ENCODE measurements around the gene KCNJ15.

Gene KCNJ15

DNA sequence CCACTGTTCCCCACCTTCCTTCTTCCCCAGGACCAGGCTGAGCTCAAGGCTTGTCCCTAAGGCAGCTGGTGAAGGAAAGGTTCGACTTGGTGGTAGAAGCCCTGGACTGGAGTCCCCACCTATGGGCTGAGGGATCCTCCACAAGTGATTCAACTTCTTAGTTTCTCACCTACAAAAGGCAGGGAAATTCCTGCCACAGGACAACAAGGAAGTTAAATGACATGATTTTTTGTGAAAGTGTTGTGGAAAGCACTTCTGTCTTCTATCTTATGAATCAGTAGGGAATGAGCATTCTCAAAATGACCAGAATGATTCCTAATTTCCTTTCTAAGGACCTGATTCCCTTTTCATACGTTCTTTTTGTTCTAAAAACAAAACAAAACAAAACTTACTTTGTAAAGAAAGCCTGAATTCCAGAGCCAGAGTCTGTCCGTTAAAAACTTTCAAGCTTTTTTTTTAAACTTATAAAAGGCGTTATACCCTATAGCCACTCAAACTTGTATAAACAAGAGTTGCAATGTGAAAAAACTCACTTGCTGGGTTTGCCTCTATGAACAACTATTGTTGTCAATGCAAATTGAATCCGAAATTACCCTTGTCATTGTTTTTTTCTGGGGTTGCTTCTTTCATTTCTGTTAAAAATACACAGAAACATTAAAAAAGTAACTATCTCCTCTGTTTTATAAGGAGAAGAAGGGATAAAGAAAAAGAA lies 12.2 kb downstream of the KCNJ15 start:
- no peak for DNase-seq

DNA sequence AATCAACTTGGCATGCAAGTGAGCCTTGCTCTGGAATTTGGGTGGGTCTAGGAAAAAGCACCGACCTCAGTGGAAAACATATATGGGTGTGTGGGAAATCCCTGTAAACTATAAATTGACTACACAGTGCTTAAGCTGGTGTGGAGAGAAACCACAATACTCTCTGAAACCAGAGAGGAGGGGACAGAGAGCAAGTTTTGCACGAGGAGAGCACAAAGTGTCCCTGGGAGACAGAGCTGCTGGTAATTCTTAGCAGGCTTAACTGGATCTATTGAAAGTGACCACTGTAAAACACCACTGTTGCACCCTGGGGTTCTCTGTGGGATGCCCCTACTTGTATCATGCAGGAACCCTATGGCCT lies 12.8 kb downstream of the KCNJ15 start:
- no peak for DNase-seq

DNA sequence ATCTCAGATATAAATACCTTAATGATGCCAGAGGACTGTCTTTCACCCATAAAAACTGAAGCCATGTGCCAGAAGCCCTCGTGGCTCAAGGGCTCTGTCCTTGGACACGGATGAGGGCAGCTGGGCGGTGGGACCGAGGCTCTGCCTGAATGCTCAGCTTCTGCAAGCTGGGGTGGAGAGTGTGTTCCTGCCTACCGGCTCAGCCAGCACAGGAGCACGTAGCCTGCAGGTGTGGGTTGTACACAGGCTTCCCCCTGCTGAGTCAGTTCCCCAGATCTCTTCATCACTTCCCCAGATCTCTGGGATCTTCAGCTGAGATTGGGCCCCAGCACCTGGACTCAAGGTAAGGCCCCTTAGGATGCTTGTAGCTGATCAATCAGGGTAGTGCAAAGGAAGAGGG lies 15.4 kb downstream of the KCNJ15 start:
- DNase-seq: no peak

DNA sequence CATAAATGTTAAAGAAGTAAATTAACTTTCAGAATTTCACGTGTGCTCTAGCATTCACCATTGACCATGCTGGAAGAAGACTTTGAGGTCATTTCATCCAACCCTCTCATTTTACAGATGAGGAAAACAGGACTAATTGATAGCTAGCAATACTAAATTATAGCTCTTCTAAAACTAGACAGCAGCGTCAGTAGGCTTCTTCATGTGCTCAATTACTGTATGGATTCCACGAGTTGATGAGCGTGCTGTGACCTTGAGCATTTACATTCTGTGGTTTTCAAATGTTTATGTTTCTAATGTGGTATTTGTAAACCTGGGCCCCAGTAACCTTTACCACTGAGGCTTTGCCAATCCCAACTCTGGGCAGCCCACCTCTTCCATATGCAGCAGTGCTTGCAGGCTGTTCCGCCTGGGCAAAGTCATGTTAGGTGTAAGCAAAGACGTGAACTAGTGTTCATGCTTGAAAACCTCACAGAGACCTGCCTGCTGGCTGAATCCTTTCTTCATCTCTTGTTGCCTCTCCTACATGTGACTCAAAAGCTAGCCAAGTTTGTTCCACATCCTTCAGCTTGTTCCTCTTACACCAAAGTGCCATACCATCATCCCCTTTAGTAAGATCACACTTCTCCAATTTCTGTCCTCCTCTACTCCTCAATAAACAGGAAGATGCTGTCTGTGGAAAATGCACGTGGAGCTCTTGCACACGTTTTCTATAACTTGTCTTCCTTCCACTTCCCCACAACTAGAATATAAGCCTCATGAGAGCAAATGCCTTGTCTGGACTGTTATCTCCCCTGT lies 17.2 kb downstream of the KCNJ15 start:
- DNase-seq: no peak

DNA sequence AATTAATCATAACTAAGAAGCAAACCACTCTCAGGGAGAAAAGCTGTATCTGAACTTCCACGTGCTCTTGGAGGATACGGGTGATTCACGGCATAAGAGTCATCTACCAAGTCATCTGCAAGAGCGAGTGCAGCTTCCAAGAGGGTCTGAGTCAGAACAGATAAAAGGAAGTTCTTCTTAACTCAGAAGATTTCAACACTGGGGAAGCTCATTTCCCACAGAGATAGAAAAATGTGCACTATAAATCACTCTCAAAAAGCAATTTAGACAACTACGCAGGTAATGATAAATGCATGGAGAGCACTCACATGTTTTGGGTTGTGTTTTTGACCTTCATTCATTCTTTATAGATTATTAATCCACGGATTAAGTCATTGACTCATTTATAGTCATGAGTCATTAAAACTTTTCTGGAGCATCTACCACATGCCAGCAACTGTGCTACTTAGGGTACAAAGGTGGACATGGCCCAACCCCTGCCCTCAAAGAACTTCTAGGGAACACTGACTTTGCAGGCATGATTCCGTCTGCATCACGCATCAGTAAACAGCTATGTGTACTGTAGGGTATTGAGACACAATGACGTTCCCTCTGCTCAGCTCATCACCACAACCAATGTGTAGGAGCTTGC lies 20.8 kb downstream of the KCNJ15 start:
- DNase-seq: peak; percentile 10

DNA sequence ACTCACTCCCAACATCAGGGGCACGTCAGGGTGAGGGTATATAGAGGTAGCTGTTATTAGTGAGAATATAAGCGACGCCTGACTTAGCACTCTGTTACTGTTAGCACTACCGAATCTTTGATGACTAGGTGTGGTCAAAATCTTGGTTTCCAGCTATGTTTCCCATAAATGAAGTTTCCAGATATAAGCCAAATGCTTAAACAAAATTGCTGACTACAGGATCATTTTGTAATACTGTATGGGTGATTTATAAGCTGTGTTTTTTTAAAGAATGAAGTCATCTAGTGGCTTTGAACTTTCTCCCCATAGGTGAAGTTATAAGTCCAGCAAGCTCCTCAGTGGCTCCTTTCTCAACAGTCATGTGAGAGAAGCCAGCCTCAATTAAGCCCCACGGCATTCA lies 23.7 kb downstream of the KCNJ15 start:
- no peak for DNase-seq

DNA sequence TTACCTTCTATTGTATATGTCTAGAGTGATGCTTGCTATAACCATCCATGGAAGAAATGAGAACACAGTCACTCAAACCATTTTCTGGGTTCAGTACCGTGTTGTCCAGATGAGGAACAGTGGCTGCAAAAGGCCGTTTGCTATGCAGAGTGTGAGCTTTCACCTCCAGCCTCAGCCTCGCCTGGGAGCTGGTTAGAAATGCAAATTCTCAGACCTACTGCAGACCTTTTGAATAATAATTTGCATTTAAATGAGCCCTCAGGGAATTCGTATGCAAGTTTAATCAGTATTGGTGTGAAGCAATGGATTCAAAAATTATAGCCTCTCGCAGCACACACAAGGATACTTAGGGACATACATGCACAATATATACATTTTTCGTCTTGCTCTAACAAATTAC lies 24.1 kb downstream of the KCNJ15 start:
- DNase-seq: no peak

DNA sequence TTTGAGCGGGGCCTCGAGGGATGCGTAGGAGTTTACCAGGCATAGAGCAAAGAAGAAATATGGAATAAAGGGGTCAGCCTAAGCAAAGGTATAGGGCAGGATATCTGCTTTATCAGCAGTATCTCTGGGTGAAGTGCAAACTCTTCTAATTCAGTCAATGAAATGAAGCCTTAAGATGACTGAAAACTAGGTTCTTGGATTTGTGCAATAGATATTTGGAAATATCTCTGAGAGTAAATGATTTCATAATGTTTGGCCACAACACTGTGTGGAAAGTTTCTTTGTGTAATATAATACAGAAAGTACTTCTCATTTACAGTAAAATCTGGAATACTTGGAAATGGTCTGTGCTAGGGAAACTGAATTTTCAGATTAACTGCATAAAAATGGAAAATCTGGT lies 26.1 kb downstream of the KCNJ15 start:
- DNase-seq: no peak

DNA sequence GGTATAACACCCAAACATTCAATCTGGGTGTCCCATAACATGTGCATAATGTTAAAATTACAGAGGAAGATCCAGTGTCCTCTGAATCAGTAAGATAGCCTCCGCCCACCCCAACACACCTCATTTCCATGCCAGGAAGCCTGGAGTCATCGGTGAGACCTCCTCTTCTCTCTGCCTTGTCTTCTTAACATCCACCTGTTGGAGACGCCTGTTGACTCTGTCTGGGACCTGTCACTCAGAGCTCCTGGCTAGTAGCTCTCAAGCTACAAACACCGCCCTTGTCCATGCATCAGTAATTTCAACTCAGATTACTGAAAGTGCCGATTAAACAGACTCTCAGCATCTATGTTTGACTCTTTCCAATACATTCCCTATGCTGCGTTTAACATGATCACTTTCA lies 27.4 kb downstream of the KCNJ15 start:
- no peak for DNase-seq

DNA sequence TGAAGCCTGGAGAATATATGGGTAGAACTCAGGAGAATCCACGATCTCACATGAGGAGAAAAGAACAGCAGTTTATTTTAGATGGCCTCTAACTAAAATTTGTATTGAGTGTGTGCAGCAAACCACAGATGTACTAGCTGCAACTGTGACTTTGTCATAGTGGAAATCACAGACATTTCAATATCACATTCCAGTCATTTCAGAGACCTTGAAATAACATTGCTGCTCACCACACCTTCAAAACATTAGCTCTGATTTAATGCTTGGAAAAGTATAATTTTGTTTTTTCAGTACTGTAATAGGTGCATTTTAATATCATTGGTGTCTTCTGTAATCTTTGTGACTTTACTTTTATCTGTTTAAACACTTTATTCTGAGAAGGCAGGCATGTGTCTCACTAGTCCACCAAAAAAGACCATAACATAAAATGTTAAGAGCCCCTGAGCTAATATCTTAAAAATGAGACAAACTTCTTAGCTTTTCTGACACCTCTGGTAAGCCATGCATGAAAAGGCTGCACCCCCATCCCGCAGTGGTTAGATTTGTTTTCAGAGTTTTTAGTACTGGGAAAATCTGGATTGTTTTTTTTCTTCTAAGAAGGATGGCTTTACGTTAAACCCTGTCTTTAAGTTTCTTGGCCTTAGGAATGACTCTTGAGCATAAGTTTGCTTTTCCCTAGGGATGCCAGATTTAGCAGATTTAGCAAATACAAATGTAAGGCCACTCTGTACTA lies 30.1 kb downstream of the KCNJ15 start:
- DNase-seq: no peak

DNA sequence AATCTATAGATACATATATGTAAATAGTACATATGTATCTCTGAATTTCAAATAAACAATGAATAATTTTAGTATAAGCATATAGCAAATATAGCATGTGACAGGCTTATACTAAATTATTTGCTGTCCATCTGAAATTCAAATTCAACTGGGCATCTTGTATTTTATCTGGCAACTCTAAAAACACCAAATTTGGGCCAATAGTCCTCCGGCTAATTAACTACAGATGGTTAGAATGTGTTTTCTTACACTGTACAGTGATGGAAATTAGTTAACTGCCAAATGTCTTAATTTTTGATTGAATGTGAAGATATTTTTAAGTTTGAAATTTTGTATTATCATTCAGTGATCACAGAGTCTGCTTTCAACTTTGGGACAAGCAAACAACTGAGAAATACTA lies 30.7 kb downstream of the KCNJ15 start:
- peak; percentile 10 for DNase-seq

DNA sequence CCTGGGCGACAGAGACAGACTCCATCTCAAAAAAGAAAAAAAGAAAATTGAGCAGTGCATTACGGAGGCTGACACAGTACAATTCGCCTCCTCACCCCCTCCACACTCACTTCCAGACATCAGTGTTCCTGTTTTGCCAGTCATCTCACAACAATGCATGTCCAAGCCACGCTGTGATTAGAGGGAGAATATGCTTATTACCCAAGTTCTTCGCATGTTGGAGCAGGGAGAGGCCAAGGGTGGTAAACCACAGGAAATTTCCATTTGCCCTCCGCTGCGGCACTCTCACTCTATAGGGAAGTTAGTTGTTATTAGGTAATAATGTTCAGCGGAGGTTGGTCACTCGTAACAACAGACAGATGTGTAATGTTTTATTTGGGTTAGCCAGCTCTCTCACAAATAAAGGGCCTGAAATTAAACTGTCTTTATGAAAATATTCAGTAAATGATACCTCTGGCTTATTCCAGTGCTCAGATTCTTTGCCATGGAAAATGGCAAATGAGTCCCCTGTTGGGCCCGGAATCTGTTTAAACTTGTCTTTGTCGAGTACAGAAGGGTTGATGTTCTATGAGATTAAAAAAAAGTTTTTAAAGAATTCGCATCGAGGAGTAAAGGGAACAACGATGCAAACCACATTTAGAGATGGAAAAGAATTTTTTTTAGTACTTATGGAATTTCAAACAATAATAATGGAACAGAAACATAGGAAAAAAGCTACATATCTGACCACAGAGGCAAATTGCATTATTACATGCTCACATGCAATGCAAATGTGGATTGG lies 33.1 kb downstream of the KCNJ15 start:
- DNase-seq: no peak

DNA sequence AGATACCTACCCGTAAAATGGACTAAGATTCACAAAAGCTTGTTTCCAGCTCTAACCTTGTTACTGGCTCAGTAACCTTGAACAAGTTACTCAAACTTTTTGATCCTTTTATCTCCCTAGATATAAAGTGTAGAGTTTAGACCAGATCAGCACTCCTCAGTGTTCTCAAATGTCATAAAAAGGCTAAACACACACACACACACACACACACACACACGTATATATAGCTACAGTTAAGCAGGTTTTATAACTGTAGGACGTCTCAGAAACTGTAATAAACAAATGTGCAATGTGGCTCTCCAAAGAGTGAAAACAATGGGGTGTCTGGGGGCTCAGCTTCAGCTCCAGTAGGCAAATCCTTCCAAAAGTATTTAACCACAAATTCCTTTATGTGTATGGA lies 34.0 kb downstream of the KCNJ15 start:
- DNase-seq: no peak

DNA sequence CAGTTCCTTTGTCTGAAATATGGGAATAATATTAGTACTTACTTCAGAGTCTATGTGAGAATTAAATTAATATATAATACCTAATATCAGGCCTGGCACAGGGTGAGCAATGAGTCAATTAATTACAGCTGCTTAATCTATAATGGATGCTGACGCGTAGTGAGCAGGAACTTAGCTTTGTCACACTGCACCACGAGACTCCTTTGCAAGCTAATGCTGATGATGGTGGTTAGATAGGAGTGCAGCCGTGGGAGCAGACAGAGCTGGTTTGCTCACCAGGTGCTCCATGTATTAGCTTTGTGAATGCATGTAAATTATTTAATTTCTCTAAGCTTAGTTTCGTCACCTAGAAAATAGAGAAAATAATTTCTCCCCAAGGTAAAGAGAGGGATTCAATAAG lies 35.1 kb downstream of the KCNJ15 start:
- no peak for DNase-seq

DNA sequence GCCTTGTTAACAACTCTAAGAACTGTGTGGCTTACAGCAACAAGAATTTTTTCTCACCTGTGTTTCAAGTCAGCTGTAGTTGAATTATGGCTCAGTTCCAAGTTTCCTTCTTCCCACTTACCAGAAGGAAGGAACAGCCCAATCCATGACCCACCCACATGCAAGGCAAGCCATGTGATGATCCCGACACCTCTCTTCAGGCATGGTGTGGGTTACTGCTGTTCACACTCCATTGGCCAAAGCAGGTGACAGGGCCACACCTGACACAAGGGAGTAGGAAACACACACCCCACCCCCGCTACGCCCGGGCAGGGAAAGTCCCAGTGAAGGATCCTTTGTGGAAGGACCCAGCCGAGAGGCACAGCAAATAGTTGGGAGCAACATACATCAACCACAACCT lies 36.3 kb downstream of the KCNJ15 start:
- no peak for DNase-seq

DNA sequence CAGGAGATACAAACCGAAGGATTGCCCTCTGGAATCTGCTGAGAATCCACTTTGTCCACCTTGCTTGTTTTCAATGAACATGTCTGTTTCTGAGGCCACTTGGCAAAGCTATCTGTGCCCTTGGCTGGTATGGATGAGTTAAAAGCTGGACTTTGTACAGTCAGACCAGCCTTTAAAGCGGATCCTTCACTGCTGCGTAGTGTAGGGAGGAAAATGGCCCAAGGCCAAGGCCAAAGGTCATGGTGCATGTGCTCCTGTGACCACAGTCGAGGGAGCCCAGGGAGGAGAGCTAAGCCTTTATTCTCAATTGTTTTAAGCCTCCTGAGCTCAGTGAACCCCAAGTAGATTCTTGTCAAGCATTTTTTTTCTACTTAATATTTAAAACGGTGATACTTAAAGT lies 37.0 kb downstream of the KCNJ15 start:
- no peak for DNase-seq

DNA sequence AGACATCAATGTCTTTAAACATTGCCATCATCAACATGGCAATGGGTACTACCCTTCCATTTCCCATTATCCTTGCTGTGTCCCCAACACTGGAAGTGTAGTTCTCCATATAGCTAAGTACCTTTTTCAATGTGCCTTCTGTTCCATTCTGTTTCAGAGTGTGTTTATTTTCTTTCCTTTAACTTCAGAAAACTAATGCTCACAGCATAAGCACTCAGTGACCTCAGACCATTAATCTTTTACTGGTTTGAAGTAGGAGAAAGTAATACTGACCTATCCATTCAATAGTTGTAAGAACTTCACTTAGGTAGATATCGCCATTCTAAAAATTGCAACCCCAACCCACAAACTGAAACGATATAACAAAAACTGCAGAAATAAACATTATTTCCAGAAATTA lies 37.8 kb downstream of the KCNJ15 start:
- no peak for DNase-seq

DNA sequence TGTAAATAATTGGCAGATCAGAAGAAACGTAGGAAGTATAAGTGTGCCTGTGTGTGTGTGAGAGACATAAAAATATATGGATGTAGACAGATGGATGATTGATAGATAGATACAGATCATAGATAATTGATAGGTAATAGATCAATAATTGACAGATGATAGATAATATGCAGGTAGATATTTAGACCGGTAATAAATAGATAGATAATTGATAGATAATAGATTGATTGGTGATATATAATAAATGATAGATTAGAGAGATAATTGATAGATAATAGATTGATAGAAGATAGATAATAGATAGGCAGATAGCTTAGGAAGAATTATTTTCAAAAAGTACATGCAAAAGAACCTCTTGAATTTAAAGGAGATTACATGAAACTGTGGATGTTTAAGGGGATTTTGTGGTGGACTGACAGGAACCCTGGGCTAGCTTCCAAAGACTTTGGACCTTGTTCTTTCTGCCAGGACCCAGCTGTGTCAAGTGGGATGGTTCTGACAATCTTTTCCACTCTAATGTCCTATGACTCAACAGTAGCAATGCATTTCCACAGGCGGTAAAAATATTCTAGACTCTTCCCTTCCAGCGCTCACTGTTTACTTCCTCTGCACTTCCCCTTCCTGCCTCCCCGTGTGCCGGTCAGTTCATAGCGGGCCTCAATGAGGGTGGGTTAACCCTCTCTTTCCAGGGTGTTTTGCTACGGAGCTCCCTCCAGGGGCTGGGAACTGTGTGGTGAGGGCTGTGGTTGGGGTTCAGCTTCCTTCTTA lies 39.4 kb downstream of the KCNJ15 start:
- no peak for DNase-seq

DNA sequence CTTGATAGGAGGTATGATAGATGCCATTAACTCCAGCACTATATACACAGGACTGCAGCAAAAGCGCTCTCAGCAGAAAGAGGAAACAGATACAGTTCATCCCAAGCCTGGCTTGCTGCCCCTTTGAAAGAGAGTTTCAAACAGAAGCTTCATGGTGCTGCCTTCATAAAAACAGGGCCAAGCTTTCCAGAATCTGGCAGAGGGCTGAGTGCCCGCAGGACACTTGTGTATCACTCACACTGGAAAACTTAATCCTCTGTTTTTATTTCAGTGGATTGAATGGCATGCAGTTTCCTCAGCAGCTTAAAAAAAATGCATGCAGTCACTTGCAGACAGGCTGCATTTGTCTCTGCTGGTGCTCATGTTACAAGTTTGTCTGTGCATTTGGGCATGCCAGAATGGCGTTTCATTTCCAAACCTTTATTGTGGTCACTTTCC lies 40.4 kb downstream of the KCNJ15 start:
- DNase-seq: peak; percentile 38

DNA sequence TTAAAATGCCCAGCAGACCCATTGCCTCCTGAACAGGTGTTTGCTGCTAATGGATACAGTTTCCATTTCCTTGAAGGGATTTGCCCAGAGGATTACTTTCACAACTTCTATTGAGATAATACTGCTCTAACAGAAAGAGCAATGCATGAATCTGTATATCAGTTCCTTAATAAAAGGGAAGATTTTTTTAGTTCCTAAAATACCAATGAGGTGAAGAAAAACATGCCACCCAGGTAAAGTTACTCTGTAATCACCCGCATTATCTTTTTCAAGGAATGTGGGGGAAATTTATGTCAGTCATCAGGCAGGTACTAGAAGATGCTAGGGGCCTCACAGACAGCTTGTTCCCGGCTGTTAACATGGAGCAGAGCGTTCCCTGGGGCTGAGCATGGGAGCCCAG lies 41.1 kb downstream of the KCNJ15 start:
- no peak for DNase-seq

DNA sequence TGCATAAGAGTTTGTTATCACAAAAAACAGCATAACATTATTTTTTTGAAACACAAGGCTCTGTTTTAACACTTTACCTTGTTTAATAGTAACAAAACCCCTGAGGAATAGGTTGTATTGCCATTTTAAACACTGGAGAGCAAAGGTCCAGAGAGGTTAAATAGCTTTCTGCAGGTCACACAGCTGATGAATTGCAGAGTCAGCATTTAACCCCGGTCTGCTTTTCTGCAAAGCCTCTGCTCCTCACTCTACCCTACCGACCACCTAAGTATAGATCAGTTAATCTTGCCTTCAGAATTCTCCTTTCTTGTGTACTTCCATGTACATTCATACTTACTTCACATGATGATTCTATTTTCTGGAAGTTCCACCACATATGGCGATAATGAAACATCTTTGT lies 42.0 kb downstream of the KCNJ15 start:
- no peak for DNase-seq

DNA sequence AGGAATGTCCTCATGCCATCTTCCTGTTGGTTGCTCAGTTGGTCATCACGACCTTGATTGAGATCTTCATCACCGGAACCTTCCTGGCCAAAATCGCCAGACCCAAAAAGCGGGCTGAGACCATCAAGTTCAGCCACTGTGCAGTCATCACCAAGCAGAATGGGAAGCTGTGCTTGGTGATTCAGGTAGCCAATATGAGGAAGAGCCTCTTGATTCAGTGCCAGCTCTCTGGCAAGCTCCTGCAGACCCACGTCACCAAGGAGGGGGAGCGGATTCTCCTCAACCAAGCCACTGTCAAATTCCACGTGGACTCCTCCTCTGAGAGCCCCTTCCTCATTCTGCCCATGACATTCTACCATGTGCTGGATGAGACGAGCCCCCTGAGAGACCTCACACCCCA lies 42.9 kb downstream of the KCNJ15 start:
- DNase-seq: no peak

Measured in NCI-H446 treated with DMSO at 0.1 percent for 48 hours (cell line).